Measurements from ENCODE around the gene CNOT10.
A peak's percentile ranks its signal among the peaks of the same experiment; 100 is the strongest.

Gene CNOT10

GRCh38 chr3:32758375-32758753 is 73.4 kb downstream of the CNOT10 start:
- DNase-seq (ENCODE audit: low read depth): peak; percentile 48
- H3K4me3 ChIP-seq (ENCODE audit: low read depth, low read length): no peak overlapping the region
- TF ChIP-seq CTCF (conservative IDR thresholded peaks at IDR 0.05; ENCODE audit: low read depth, low read length): no peak

- no peak overlapping the region for H3K4me3 ChIP-seq (ENCODE audit: low read depth, low read length)
- DNase-seq (ENCODE audit: low read depth): no peak
- no peak for TF ChIP-seq CTCF (conservative IDR thresholded peaks at IDR 0.05; ENCODE audit: low read depth, low read length)
Measured at GRCh38 chr3:32759342-32759741, 74.4 kb downstream of the CNOT10 start.

GRCh38 chr3:32764481-32764880 is 79.5 kb downstream of the CNOT10 start:
- no peak for TF ChIP-seq CTCF (conservative IDR thresholded peaks at IDR 0.05; ENCODE audit: low read depth, low read length)
- DNase-seq (ENCODE audit: low read depth): no peak
- H3K4me3 ChIP-seq (ENCODE audit: low read depth, low read length): no peak overlapping the region

- TF ChIP-seq CTCF (conservative IDR thresholded peaks at IDR 0.05; ENCODE audit: low read depth, low read length): no peak
- no peak for DNase-seq (ENCODE audit: low read depth)
- no peak overlapping the region for H3K4me3 ChIP-seq (ENCODE audit: low read depth, low read length)
Measured at GRCh38 chr3:32778389-32778788, 93.4 kb downstream of the CNOT10 start.

- no peak for TF ChIP-seq CTCF (conservative IDR thresholded peaks at IDR 0.05; ENCODE audit: low read depth, low read length)
- DNase-seq (ENCODE audit: low read depth): no peak
- H3K4me3 ChIP-seq (ENCODE audit: low read depth, low read length): peak overlapping the region; percentile 58
Measured at GRCh38 chr3:32780071-32780734, 95.2 kb downstream of the CNOT10 start.

GRCh38 chr3:32780735-32781210 is 95.8 kb downstream of the CNOT10 start:
- H3K4me3 ChIP-seq (ENCODE audit: low read depth, low read length): peak overlapping the region; percentile 58
- peak; percentile 54 for DNase-seq (ENCODE audit: low read depth)
- TF ChIP-seq CTCF (conservative IDR thresholded peaks at IDR 0.05; ENCODE audit: low read depth, low read length): peak; percentile 24

Measured in choroid plexus epithelial cell (primary cell).